Natural killer cell (primary cell): Measurements from ENCODE around the gene LCLAT1. TPM values are rescaled to one million over a fixed set of nuclear protein-coding genes. Genes with fewer than 3 reads are reported as not detected.
"Not testable (repeated sequence)": the region's sequence is repeated elsewhere in the genome, so short reads cannot be mapped to it uniquely, and the experiment has no call there.

Experiments used
- ATAC-seq, 3 donors: fragments of 150-1000 bp in 2 of 3; fragments of 200-7000 bp in 1 of 3; cut with Tn5 transposase; 1 replicate in 1 of 3; 2 replicates in 2 of 3; pipeline ENCODE4 v1.10.0; 2021; ENCODE audit warnings: mild to moderate bottlenecking in 2 of 3, moderate library complexity in 2 of 3
- DNase-seq, 2 donors: peaks; one replicate each; pipeline versions ENCODE4 v3.0.0 to v3.0.0-alpha.2; 2013 to 2021; ENCODE audit warnings: mixed read lengths in 1 of 2
- H3K27ac ChIP-seq: one replicate; pipeline ENCODE4 v1.5.1; 2013; ENCODE audit warnings: mild to moderate bottlenecking, low read length
- H3K27me3 ChIP-seq: one replicate; pipeline ENCODE4 v1.6.1; 2013; ENCODE audit warnings: low read length; ENCODE audit not compliant: control insufficient read depth, insufficient read depth
- H3K36me3 ChIP-seq: one replicate; pipeline ENCODE4 v1.6.1; 2013; ENCODE audit warnings: low read length; ENCODE audit not compliant: control insufficient read depth, insufficient read depth
- H3K4me1 ChIP-seq: one replicate; pipeline ENCODE4 v1.6.1; 2013; ENCODE audit warnings: low read length; ENCODE audit not compliant: control insufficient read depth, insufficient read depth
- H3K4me3 ChIP-seq: one replicate; pipeline ENCODE4 v1.5.1; 2013; ENCODE audit warnings: low read length
- H3K9me3 ChIP-seq: one replicate; pipeline ENCODE4 v1.6.1; 2013; ENCODE audit warnings: low read length; ENCODE audit not compliant: control insufficient read depth, insufficient read depth
- H3K27ac Mint-ChIP-seq, 2 donors: one replicate each; pipeline ENCODE4 v1.8.0; 2022; ENCODE audit warnings: mild to moderate bottlenecking in 2 of 2, mixed read lengths in 2 of 2, moderate library complexity in 1 of 2
- H3K27me3 Mint-ChIP-seq, 2 donors: one replicate each; pipeline ENCODE4 v1.8.0; 2022; ENCODE audit warnings: low read depth in 2 of 2, mixed read lengths in 2 of 2
- H3K36me3 Mint-ChIP-seq: one replicate; pipeline ENCODE4 v1.8.0; 2022; ENCODE audit warnings: mixed read lengths
- H3K4me1 Mint-ChIP-seq, 2 donors: one replicate each; pipeline ENCODE4 v1.8.0; 2022; ENCODE audit warnings: mixed read lengths in 2 of 2
- H3K4me3 Mint-ChIP-seq: one replicate; pipeline ENCODE4 v1.8.0; 2022; ENCODE audit warnings: mild to moderate bottlenecking, moderate library complexity, mixed read lengths
- H3K9me3 Mint-ChIP-seq, 2 donors: one replicate each; pipeline ENCODE4 v1.8.0; 2022; ENCODE audit warnings: mixed read lengths in 2 of 2
- WGBS: methylation state at CpG from one replicate; pipeline ENCODE4 v1.1.7; 2013; ENCODE audit warnings: missing lambda C conversion rate; ENCODE audit not compliant: insufficient coverage; 5-methylcytosine and 5-hydroxymethylcytosine counted together
- intact Hi-C: fragments of 100-400 bp; cut with micrococcal nuclease; formaldehyde crosslinking; loops from one replicate; pipeline ENCODE4 v1.14.2; 2022
- total RNA-seq, 4 donors: library from RNA; stranded (reverse); fragments of 120-200 nt in 1 of 4; gene quantifications; one replicate each; pipeline versions ENCODE4 v1.2.3 to v1.2.4, GENCODE V29; 2013 to 2022
- TF ChIP-seq, protein P1 (sequence below): fragments of 200-600 bp; IDR thresholded peaks from one replicate; pipeline ENCODE4 v1.8.0; 2022; ENCODE audit warnings: antibody characterized with exemption

LCLAT1 gene
- total RNA-seq, 3 donors from 2014 or later (not counting 1 experiment from before 2014, with no cell fraction given), result 13.0 to 16.2 (median 14.2) TPM

DNA sequence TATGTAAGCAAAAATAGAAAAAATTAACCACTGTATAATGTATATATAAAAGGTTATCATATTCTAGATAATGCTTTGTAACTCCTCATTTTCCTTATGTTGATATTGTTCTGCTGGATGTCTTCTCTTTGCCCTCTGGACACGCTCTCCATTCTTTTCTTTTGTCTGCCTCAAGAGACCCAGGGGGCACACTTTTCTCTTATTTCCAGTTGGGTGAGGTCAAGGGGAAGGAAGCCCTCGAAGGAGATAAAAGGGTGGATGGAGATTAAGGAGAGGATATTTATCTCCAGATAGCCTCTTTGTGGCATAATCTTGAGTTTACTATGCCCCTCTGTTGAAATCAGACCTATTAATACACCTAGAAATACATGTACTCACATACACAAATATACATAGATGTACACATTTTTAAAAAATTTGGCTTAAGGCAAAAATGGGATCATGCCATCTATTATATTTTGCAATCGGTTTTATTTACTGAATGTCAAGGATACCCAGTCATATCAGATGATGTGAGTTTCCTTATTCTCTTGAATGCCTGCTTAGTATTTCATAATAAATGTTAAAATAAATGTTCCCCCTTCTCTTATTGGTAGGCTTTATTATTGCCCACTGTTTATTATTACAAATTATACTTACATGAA is 65.3 kb downstream of the LCLAT1 start:
- H3K27ac Mint-ChIP-seq, result no peak overlapping the region
- Histone ChIP-seq H3K9me3 (no peaks in the 10 kb centered on the region), H3K4me3 (no peak overlapping the region), H3K27me3 (no peaks in the 10 kb centered on the region), H3K27ac (no peak overlapping the region), H3K36me3 (no peaks in the 10 kb centered on the region), H3K4me1 (no peaks in the 10 kb centered on the region)
- peaks cover 11% of the 10 kb centered on the region for H3K36me3 Mint-ChIP-seq
- H3K9me3 Mint-ChIP-seq, result no peaks in the 10 kb centered on the region
- 100% methylated on average over 2 of the region's 3 CpGs for WGBS
- ATAC-seq (no peak), DNase-seq (no peak)
- intact Hi-C loops, result no loop called here
- TF ChIP-seq, protein P1, sequence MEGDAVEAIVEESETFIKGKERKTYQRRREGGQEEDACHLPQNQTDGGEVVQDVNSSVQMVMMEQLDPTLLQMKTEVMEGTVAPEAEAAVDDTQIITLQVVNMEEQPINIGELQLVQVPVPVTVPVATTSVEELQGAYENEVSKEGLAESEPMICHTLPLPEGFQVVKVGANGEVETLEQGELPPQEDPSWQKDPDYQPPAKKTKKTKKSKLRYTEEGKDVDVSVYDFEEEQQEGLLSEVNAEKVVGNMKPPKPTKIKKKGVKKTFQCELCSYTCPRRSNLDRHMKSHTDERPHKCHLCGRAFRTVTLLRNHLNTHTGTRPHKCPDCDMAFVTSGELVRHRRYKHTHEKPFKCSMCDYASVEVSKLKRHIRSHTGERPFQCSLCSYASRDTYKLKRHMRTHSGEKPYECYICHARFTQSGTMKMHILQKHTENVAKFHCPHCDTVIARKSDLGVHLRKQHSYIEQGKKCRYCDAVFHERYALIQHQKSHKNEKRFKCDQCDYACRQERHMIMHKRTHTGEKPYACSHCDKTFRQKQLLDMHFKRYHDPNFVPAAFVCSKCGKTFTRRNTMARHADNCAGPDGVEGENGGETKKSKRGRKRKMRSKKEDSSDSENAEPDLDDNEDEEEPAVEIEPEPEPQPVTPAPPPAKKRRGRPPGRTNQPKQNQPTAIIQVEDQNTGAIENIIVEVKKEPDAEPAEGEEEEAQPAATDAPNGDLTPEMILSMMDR, result no peak
- H3K4me3 Mint-ChIP-seq, result no peak overlapping the region
- no peaks in the 10 kb centered on the region for H3K27me3 Mint-ChIP-seq
- H3K4me1 Mint-ChIP-seq, result peaks cover 47 to 54% of the 10 kb centered on the region in 2 donors

DNA sequence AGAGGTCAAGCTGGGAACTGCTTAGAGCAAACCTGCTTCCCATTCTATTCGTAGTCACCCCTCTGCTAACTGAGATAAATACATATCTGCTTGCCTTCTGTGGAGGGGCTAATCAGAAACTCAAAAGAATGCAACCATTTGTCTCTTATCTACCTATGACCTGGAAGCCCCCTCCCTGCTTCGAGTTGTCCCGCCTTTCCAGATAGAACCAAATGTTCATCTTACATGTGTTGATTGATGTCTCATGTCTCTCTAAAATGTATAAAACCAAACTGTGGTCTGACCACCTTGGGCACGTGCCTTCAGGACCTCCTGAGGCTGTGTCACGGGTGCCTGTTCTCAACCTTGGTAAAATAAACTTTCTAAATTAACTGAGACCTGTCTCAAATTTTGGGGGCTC is 66.6 kb downstream of the LCLAT1 start:
- H3K36me3 Mint-ChIP-seq, DNase-seq, H3K4me3 Mint-ChIP-seq, intact Hi-C loops, H3K27ac Mint-ChIP-seq, H3K27me3 ChIP-seq, H3K27me3 Mint-ChIP-seq, H3K9me3 Mint-ChIP-seq, H3K36me3 ChIP-seq, H3K4me1 ChIP-seq, H3K27ac ChIP-seq, H3K9me3 ChIP-seq, H3K4me3 ChIP-seq, ATAC-seq: not testable (repeated sequence)
- 67% methylated on average over 5 of the region's 5 CpGs for WGBS
- H3K4me1 Mint-ChIP-seq, result peaks cover 41 to 43% of the 10 kb centered on the region in 2 donors

DNA sequence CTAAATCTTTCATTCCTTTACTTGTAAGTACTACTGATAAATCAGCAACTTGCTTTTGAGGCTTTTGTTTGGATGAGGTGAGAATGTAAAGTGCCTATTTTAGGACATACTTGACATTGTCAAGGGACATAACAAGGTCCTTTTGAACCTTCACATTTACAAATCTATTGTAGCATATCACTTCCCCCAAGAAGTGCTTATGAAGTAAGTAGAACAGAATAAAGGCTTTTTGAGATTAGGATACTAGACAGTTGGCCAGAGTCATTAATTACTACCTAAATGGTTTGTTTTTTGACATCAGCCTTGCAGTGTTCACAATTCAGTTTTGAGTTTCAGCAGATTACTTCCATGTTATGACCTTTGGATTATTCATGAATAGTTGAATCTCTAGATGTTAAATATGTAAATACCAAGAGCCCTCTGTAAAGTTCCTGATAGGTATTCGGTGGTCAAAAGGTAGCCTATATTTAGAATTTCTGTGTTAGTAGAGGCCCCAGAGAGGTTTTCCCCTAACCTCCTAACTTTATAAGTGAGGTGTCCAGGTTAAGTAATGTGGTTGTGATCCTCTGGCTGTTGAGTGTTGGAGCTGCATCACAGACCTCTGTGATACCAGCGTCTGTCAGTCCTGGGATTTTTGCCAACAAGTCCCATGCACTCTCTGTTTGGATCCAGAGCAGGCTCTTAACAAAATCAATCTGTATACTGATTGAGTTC is 67.2 kb downstream of the LCLAT1 start:
- intact Hi-C loops, result no loop called here
- Mint-ChIP-seq H3K27me3 (no peaks in the 10 kb centered on the region), H3K27ac (no peak overlapping the region), H3K4me3 (no peak overlapping the region), H3K9me3 (peaks cover 0 to 4% of the 10 kb centered on the region in 2 donors), H3K36me3 (peaks cover 5% of the 10 kb centered on the region), H3K4me1 (peaks cover 37 to 38% of the 10 kb centered on the region in 2 donors)
- Histone ChIP-seq H3K36me3 (no peaks in the 10 kb centered on the region), H3K27me3 (no peaks in the 10 kb centered on the region), H3K9me3 (peaks cover 6% of the 10 kb centered on the region), H3K4me1 (no peaks in the 10 kb centered on the region), H3K4me3 (no peak overlapping the region), H3K27ac (no peak overlapping the region)
- 92% methylated on average over 1 of the region's 2 CpGs for WGBS
- TF ChIP-seq, protein P1, result no peak
- no peak for DNase-seq
- no peak for ATAC-seq

DNA sequence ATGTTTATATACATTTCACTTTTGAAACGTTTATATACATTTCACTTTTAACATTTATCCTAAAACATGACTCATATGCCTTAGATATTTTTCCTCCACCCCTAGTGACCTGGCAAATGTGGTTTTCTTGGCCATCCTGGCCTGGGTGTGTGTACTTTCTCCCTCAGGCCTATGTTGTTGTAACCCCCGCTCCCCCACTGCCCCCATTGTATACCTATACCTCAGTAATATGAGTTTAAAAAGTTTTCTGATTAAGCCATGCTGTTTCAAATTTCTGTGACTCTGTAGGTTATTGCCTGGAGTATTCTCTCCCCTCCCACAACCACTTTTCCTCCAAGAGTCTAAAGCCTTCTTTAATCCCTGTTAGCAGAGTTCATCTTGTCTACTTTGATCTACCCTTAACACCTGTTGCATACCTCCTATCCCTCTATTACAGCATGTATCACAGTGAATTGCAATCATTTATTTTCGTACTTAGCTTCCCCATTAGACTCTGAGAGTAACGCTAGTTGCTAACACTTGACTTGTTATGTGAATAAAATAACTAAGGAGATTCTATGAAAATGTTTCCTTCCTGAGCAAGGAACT is 67.9 kb downstream of the LCLAT1 start:
- H3K4me1 Mint-ChIP-seq, result peaks cover 34 to 36% of the 10 kb centered on the region in 2 donors
- ATAC-seq, result no peak
- Histone ChIP-seq H3K36me3 (peaks cover 3% of the 10 kb centered on the region), H3K9me3 (peaks cover 11% of the 10 kb centered on the region), H3K27ac (no peak overlapping the region), H3K27me3 (no peaks in the 10 kb centered on the region), H3K4me1 (no peaks in the 10 kb centered on the region), H3K4me3 (no peak overlapping the region)
- no peak overlapping the region for H3K4me3 Mint-ChIP-seq
- no peaks in the 10 kb centered on the region for H3K27me3 Mint-ChIP-seq
- 95% methylated on average over 2 of the region's 4 CpGs for WGBS
- H3K9me3 Mint-ChIP-seq, result peaks cover 0 to 7% of the 10 kb centered on the region in 2 donors
- intact Hi-C loops, result no loop called here
- H3K36me3 Mint-ChIP-seq, result peaks cover 6% of the 10 kb centered on the region
- H3K27ac Mint-ChIP-seq, result no peak overlapping the region
- TF ChIP-seq, protein P1, result no peak
- DNase-seq, result no peak
